Ectodermal cell (in vitro differentiated cells): Measurements from ENCODE around the gene C16orf78.

Source experiments
- H3K27ac ChIP-seq: 2 replicates; pipeline ENCODE4 v1.7.0; 2013; ENCODE audit warnings: mild to moderate bottlenecking, low read depth, low read length; ENCODE audit not compliant: insufficient read depth, poor library complexity, severe bottlenecking
- H3K27me3 ChIP-seq: 2 replicates; pipeline ENCODE4 v1.7.0; 2013; ENCODE audit warnings: mild to moderate bottlenecking, low read length; ENCODE audit not compliant: insufficient read depth, control insufficient read depth, poor library complexity, severe bottlenecking
- H3K36me3 ChIP-seq: one replicate; pipeline ENCODE4 v1.7.0; 2013; ENCODE audit warnings: low read length; ENCODE audit not compliant: control insufficient read depth, insufficient read depth
- H3K4me1 ChIP-seq: one replicate; pipeline ENCODE4 v1.7.0; 2013; ENCODE audit warnings: low read length; ENCODE audit not compliant: control insufficient read depth, insufficient read depth
- H3K4me3 ChIP-seq: 2 replicates; pipeline ENCODE4 v1.7.0; 2013; ENCODE audit warnings: low read depth, low read length, control low read depth; ENCODE audit not compliant: insufficient read depth
- H3K9me3 ChIP-seq: 2 replicates; pipeline ENCODE4 v1.7.0; 2013; ENCODE audit warnings: mild to moderate bottlenecking, low read length, moderate library complexity; ENCODE audit not compliant: control insufficient read depth
- WGBS, 2 experiments: methylation state at CpG; one replicate each; pipeline ENCODE4 v1.1.7; 2013; ENCODE audit warnings: missing lambda C conversion rate in 2 of 2; 5-methylcytosine and 5-hydroxymethylcytosine counted together

C16orf78 gene

GRCh38 chr16:49441366-49441780, 67.8 kb downstream of the C16orf78 start:
- 22 to 25% methylated on average over 18 of the region's 18 CpGs for WGBS, 2 experiments
- H3K4me3 ChIP-seq = no peak overlapping the region

GRCh38 chr16:49442805-49443204, 69.2 kb downstream of the C16orf78 start:
- Histone ChIP-seq H3K27ac (no peak overlapping the region), H3K4me3 (no peak overlapping the region), H3K4me1 (peaks cover 35% of the 10 kb centered on the region), H3K9me3 (no peaks in the 10 kb centered on the region), H3K36me3 (no peaks in the 10 kb centered on the region), H3K27me3 (peaks cover 22% of the 10 kb centered on the region)
- 30 to 37% methylated on average over 5 of the region's 5 CpGs for WGBS, 2 experiments

More at GRCh38 chr16:49441366-49441780, 67.8 kb downstream of the C16orf78 start:
- no peak overlapping the region for H3K27ac ChIP-seq
- no peaks in the 10 kb centered on the region for H3K36me3 ChIP-seq
- H3K27me3 ChIP-seq = peaks cover 23% of the 10 kb centered on the region
- H3K4me1 ChIP-seq = peaks cover 35% of the 10 kb centered on the region
- no peaks in the 10 kb centered on the region for H3K9me3 ChIP-seq

- H3K27me3 ChIP-seq = peaks cover 15% of the 10 kb centered on the region
- WGBS, 2 experiments = 92 to 93% methylated on average over 9 of the region's 9 CpGs
- peaks cover 35% of the 10 kb centered on the region for H3K4me1 ChIP-seq
- no peak overlapping the region for H3K27ac ChIP-seq
- no peak overlapping the region for H3K4me3 ChIP-seq
- no peaks in the 10 kb centered on the region for H3K36me3 ChIP-seq
- H3K9me3 ChIP-seq = no peaks in the 10 kb centered on the region
These were observed 70.0 kb downstream of the C16orf78 start for GRCh38 chr16:49443576-49443975.

DNA sequence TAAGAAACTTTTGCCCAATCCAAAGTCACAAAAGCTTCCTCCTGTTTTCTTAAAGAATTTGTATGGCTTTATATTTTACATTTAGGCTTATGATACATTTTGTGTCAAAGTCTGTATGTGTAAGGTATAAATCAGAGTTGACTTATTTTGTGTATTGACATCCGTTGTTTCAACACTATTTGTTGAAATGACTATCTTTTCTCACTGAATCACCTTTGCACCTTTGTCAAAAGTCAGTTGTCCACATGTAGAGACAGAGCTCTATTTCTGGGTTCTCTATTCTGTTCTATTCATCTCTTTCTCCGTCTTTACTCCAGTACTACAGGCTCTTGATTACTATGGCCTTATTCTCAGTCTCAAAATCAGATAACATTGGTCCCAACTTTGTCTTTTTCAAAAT, 73.2 kb downstream of the C16orf78 start:
- no peaks in the 10 kb centered on the region for H3K9me3 ChIP-seq
- no peak overlapping the region for H3K27ac ChIP-seq
- no peaks in the 10 kb centered on the region for H3K27me3 ChIP-seq
- H3K4me1 ChIP-seq = peaks cover 10% of the 10 kb centered on the region
- H3K4me3 ChIP-seq = no peak overlapping the region
- 88 to 89% methylated on average over 2 of the region's 2 CpGs for WGBS, 2 experiments
- no peaks in the 10 kb centered on the region for H3K36me3 ChIP-seq
